Cardiac fibroblast (primary cell): ENCODE results near the gene REV3L.
"Not testable (repeated sequence)": the region's sequence is repeated elsewhere in the genome, so short reads cannot be mapped to it uniquely, and the experiment has no call there.

Experiments used
- DNase-seq, 2 donors: peaks; one replicate each; pipeline versions ENCODE4 v3.0.0 to v3.0.0-alpha.2; 2010; ENCODE audit warnings: low read depth in 2 of 2
- H3K4me3 ChIP-seq, 2 donors: replicated peaks in 1 of 2; 1 replicate in 1 of 2; 2 replicates in 1 of 2; pipeline ENCODE4 v1.5.1; 2011; ENCODE audit warnings: low read depth in 2 of 2, low read length in 2 of 2, mild to moderate bottlenecking in 2 of 2, moderate library complexity in 1 of 2
- TF ChIP-seq, protein P1 (sequence below): IDR thresholded peaks from one replicate; pipeline ENCODE4 v1.5.1; 2011; ENCODE audit warnings: low read depth, mild to moderate bottlenecking, low read length, inconsistent platforms

Gene REV3L

GRCh38 chr6:111515259-111515658 lies 32.2 kb upstream of the REV3L start:
- no peak for DNase-seq
- TF ChIP-seq, protein P1, sequence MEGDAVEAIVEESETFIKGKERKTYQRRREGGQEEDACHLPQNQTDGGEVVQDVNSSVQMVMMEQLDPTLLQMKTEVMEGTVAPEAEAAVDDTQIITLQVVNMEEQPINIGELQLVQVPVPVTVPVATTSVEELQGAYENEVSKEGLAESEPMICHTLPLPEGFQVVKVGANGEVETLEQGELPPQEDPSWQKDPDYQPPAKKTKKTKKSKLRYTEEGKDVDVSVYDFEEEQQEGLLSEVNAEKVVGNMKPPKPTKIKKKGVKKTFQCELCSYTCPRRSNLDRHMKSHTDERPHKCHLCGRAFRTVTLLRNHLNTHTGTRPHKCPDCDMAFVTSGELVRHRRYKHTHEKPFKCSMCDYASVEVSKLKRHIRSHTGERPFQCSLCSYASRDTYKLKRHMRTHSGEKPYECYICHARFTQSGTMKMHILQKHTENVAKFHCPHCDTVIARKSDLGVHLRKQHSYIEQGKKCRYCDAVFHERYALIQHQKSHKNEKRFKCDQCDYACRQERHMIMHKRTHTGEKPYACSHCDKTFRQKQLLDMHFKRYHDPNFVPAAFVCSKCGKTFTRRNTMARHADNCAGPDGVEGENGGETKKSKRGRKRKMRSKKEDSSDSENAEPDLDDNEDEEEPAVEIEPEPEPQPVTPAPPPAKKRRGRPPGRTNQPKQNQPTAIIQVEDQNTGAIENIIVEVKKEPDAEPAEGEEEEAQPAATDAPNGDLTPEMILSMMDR: no peak
- no peak overlapping the region for H3K4me3 ChIP-seq

DNA sequence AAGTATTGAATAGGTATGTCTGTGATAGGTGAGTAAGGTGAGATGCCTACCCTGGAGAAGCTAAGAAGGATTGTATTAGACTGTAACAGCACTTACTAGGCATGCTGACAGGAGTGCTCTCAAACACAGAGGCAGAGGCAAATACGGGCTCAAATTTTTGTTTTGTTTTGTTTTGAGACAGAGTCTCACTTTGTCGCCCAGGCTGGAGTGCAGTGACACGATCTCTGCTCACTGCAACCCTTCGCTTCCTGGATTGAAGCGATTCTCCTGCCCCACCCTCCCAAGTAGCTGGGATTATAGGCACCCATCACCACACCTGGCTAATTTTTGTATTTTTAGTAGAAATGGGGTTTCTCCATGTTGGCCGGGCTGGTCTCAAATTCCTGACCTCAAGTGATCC lies 31.5 kb upstream of the REV3L start:
- not testable (repeated sequence) for DNase-seq, H3K4me3 ChIP-seq

GRCh38 chr6:111507219-111507618 lies 24.2 kb upstream of the REV3L start:
- H3K4me3 ChIP-seq, DNase-seq: not testable (repeated sequence)

DNA sequence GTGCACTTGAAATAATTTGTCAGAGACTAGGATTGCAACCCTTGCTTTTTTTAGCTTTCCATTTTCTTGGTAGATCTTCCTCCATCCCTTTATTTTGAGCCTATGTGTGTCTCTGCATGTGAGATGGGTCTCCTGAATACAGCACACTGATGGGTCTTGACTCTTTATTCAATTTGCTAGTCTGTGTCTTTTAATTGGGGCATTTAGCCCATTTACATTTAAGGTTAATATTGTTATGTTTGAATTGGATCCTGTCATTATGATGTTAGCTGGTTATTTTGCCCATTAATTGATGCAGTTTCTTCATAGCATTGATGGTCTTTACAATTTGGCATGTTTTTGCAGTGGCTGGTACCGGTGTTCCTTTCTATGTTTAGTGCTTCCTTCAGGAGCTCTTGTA lies 22.5 kb upstream of the REV3L start:
- H3K4me3 ChIP-seq, DNase-seq: not testable (repeated sequence)

DNA sequence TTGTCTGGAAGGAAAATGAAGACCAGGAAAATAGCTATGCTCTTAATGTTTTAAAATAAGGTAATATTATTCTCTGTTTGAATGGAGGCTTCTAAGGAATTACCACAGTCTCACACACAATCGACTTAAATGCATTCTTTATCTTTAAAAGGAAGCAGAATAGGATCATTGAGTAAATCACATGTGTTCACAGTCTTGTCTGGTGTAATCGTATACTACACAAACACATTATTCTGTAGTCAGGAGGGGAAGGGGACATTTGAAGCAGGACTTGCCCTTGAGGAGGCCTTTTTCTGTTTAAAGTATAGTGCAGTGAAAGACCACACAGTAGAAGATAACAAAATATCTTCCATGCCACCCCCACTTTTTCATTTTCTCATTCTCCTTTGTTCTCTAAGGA lies 20.6 kb upstream of the REV3L start:
- TF ChIP-seq, protein P1: no peak
- peak in 1 of 2 donors; percentile 27 for DNase-seq
- H3K4me3 ChIP-seq: no peak overlapping the region

GRCh38 chr6:111503194-111503593 lies 20.2 kb upstream of the REV3L start:
- H3K4me3 ChIP-seq: no peak overlapping the region
- TF ChIP-seq, protein P1: no peak
- DNase-seq: no peak

- TF ChIP-seq, protein P1: no peak
- H3K4me3 ChIP-seq: no peak overlapping the region
- DNase-seq: no peak
Observed at GRCh38 chr6:111502154-111502553, 19.1 kb upstream of the REV3L start.

- H3K4me3 ChIP-seq: no peak overlapping the region
- DNase-seq: no peak
- TF ChIP-seq, protein P1: no peak
Observed at GRCh38 chr6:111499269-111499793, 16.3 kb upstream of the REV3L start.
